ENCODE measurements around the gene FBXL14. TPM values are rescaled to one million over a fixed set of nuclear protein-coding genes. Genes with fewer than 3 reads are reported as not detected.

Gene FBXL14
- polyA plus RNA-seq, 4 donors = 11.2 to 15.2 (median 11.7) TPM

DNA sequence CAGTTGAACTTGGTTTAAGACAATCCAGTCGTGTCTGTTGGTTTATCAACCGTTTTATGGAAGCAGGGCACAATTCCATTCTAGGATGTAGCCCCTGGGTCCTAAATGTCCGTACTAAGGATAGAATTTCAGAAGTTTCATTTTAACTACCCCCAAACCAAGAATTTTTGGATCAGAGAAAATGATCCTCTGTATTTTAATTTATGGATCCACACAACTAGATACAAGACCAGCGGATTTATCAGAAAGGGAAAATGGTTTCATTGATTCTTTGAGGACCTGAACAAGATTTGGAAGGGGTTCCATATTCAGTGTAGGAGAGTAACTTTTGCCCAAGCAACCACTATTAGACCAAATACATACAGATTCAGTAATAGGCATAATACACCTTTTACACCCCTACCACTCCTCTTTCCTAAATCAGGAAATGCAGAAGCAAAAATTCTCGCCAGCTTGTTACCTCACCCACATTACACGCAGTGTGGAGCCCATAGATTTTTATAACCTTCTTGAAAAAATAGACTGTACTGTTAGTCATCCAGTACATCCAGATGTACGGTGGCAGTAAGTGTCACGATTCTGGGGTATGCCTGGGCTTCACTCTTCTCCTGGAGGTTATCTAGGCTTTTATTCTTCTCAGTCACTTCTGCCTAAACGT is 1.4 kb upstream of the FBXL14 start:
- no peak for DNase-seq (ENCODE audit: low read depth in 4 of 4, low spot score in 3 of 4)

DNA sequence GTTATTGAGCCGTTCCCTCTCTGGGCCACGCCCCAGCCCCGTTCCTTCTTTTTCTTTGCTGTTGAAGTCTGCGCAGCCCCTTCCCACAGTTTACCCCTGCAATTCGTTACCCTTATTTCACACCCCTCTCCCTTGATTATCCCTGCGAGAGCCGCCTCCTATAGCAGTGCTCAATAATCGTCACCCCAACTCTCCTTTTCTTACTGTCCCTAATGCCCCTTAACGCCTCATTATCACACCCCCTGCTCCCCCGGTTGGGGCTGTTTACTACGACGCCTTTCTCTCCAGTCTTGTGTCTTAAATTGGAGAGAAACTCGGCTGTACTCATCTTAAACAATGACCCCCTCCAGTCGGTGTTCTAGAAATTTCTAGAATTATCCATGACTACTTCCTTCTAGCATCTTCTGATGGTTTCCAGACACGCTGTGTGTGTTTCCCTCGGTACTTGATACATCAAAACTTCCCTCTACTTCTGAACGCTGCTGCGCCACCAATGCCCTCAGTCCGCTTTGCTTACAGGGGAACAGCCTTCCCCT is 713 bp upstream of the FBXL14 start:
- no peak for DNase-seq (ENCODE audit: low read depth in 4 of 4, low spot score in 3 of 4)

DNA sequence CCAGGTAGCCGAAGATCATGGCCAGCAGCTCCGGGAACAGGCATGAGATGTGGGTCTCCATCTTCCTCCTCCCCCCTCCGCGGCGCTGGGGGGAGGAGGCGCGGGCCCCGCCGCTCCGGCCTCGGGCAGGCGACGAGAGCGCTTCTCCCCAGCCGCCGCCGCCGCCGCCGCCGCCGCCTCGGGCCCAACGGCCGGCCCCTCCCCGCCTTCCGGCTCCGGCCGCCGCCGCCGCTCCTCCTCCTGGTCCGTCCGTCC is 448 bp downstream of the FBXL14 start:
- DNase-seq (ENCODE audit: low read depth in 4 of 4, low spot score in 3 of 4) = no peak

DNA sequence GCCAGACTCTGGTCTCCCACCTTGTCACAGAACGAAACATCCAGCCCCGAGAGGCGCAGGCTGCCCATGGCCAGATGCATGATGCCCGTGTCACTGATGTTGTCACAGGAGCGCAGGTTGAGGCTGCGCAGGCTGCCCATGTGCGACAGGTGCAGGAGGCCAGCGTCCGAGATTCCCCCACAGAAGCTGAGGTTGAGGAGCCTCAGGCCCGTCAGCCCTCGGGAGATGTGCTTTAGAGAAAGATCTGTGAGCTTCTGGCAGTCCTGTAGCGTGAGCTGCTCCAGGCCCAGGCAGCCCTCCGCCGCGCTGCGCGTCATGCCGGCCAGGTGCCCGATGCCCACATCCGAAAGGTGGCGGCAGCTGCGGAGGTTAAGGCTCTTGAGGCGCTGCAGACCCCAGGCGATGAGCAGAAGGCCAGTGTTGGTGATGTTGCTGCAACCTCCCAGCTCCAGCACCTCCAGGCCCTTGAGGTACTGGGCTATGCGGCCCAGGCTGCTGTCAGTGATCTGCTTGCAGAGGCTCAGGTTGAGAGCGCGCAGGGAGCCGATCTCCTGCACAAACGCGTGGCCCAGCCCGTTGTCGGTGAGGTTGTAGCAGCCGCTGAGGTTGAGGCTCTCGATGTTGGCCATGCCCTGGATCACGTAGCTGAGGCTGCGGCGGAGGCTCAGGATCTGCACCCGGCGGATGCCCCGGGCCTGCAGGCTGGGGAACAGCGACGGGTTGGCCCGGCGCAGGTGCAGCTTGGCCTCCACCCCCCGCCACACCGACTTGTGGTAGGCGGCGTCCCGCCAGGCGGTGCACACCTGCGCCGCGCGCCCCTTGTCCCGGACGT is 991 bp downstream of the FBXL14 start:
- DNase-seq (ENCODE audit: low read depth in 4 of 4, low spot score in 3 of 4) = no peak

DNA sequence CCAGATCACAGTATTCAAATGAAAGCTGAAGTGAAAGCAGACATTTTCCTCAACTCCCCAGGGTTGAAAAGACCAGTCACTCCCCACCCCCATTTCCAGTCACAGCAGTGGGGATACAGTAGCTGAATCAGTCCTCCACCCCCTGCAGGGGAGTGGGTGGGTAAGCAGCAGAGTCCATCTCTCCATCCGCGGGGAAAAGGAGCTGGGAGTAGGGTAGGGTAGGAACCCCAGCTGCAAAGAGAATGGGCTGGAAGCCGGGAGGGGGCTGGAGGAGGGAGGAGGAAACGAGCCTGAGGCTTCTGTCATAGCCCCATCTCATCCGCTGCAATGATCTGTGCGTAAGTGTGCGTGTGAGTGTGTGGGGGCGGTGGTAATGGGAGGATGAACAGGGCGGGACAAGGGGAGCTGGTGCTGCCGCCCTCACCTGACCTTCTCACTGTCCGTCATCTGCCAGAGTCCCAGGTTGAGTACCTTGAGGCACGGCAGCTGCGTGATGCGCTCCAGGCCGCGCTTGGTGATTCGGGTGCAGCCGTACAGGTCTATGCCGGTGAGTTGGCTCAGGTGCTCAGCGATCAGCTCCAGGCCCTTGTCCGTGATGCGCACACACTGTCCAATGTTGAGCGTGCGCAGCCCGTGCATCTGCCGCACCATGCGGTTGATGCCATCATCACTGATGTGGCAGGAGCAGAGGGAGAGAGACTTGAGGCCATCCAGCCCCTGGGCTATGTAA is 1.8 kb downstream of the FBXL14 start:
- no peak for DNase-seq (ENCODE audit: low read depth in 4 of 4, low spot score in 3 of 4)

DNA sequence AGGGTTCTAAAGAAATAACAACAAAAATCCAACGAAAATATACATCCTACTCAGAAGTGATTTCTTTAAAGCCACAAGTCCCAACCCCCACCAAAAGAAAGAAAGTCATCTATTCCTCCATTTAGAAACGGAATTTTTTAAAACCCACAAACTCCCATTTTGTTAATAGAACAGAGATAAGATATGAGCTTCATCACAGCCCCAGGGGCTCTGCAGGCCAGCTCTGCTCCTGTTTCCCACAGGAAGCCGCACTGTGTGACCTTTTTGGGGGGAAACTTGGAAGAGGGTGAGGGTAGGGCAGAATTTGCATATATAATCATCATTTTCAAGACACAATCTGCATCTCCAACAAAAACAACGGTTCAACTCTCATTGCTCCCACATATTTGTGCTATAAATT is 2.8 kb downstream of the FBXL14 start:
- no peak for DNase-seq (ENCODE audit: low read depth in 4 of 4, low spot score in 3 of 4)

DNA sequence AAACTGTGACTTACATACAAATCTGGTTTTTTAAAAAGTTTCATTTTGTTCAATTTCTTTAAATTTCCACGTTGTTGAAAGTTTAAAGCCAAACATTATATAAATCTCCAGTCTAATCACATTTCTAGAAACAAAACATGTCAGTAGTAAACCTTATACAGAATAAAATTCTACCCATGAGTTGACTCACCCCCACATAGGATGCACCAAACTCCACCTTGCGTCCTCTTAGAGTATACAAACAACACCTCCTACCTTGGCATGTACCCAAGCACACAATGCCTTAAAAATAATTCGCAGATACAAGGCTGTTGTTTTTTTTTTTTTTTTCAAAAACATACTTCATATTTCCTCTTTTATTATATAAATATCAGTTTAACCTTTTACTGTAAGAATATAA is 3.3 kb downstream of the FBXL14 start:
- DNase-seq (ENCODE audit: low read depth in 4 of 4, low spot score in 3 of 4) = no peak

DNA sequence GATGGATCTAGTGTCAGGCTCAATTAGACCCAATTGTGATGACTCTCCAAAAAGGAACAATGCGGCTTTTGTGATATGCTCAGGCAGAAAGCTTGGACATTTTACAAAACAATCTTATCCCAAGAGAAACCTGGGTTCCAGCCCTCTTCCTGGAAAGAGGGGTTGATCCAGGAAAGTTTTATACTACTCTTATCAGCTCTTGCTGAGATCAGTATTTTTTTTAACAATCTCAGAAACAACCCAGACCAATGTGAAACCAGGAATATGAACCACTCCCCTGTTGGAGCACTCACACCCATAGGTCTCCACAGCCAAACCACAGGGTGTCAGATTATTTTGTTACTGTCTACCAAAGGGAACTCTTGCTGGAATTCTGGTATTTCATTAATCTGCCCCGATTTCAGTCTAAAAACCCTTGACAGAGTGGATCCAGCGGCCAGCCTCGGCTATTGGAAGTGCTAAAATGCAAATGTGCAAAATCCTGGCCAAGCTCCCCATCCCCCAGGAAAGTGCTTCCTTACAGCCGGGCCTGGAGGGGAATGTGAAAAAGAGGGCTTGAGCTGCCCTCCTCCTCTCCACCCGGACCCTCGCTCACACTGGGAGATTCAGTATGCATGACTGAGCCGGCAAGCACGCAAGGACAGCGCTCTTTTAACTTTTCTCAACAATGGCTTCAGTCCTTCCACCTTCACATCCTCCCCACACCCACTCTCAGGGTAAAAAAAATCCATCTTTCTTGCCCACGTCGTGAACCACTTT is 4.0 kb downstream of the FBXL14 start:
- no peak for DNase-seq (ENCODE audit: low read depth in 4 of 4, low spot score in 3 of 4)

DNA sequence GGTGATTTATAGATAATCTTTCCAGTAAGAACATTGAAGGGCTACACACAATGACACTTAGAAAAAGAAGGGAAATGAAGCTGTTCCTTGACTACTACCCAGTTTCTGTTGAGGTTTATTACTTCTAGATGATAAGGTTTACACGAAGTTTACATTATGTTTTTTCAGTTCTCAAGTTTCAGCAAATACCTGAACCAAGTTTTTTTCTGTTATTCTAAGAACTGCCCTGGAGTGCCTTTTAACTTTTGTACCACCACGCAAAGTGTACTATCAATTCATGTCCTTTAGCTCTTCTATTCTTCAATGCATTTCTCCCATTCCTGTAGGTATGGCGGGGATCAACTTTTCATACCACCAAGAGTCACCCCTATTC is 5.8 kb downstream of the FBXL14 start:
- DNase-seq (ENCODE audit: low read depth in 4 of 4, low spot score in 3 of 4) = no peak

DNA sequence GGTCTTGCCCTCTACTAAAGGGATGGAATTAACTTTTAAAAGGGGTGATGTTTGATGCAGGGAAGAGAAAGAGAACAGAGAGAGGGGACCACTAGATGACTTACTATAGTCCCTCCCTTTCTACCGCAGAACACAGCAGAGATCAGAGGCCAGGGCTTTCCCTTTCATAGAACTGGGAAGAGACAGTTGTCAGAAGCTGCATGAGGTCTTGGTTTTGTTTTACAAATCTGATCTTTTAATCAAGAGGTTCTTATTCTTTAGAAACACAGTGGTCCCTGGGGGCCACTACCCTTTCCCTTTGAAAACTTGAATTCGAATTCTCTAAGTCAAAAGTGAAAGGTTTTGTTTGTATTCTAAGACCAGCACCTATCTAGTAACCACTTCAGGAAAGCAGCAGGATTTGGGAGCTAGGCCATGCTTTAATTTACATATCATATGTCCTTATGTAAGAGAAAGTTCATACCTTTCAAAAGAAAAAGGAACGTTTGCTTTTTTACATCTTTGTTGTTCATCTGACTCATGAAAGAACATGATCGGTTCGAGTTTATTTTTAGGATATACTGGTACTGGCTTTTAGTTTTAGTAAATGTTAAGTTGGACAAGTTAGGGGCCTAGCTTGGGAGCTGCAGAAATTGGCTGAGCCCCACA is 6.3 kb downstream of the FBXL14 start:
- no peak for DNase-seq (ENCODE audit: low read depth in 4 of 4, low spot score in 3 of 4)

DNA sequence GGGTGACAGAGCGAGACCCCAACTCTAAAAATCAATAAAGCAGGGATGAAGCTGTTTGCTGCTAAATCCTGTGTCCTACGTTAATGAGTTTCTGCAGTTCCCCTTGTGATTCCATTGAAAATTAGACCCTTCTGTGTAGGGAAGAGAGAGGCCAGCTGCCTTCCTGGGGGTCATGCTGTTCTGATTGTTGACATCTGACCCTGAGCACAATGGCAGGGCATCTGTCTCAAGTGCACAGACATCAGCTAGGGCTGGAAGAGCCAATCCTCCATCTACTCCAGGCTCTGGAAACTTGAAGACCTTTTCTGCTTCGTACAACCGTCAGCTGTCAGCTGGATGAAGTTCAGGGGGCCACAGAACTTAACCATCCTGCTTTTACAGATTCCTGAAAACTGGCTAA is 10.1 kb downstream of the FBXL14 start:
- no peak for DNase-seq (ENCODE audit: low read depth in 4 of 4, low spot score in 3 of 4)

DNA sequence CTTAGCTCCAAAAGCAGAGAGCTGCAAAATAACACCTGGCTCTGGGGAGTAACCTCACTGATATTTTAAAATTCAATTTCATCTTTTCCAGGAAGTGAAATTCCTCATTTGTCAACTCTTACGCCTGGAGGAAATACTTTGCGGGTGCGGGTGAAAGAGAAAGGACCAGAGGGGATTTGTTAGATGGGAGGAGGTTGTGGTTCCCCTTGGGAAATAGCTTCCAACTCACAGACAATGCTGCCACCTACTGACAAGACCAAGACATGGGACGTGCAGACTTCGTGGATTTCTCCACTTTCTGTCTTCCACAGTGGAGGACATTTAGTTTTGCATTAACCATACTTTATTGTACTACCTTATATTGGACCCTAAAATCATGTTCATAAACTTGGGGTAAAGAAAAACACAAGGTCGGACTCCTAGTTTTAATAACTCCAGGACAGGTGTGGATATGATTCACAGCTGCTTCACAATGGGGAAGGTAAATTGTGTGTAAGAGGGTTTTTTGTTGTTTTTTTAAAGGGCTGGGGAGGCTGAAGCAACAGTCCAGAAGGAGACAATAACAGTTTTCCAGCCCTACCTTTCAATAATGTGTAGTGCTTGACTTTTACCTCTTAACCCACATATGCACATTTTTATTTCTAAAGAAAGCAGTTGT is 10.8 kb downstream of the FBXL14 start:
- DNase-seq (ENCODE audit: low read depth in 4 of 4, low spot score in 3 of 4) = peak in 2 of 4 donors; percentile 68 to 77

DNA sequence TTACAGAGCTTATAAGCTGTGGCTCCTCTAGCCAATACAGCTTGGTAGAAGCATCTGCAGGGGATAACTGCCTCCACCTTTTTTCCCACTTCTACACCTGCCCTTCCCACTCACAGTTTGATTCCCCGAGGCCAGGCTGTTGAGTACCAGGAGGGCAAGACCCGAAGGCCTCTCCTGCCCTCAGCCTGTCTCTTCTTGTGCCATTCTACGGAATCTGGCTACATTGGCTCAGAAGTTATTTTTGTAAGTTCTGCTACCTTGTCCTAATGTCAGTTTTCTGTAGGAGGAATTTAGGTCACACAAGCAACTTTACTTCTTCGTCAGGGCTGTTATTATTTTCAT is 11.7 kb downstream of the FBXL14 start:
- DNase-seq (ENCODE audit: low read depth in 4 of 4, low spot score in 3 of 4) = no peak

DNA sequence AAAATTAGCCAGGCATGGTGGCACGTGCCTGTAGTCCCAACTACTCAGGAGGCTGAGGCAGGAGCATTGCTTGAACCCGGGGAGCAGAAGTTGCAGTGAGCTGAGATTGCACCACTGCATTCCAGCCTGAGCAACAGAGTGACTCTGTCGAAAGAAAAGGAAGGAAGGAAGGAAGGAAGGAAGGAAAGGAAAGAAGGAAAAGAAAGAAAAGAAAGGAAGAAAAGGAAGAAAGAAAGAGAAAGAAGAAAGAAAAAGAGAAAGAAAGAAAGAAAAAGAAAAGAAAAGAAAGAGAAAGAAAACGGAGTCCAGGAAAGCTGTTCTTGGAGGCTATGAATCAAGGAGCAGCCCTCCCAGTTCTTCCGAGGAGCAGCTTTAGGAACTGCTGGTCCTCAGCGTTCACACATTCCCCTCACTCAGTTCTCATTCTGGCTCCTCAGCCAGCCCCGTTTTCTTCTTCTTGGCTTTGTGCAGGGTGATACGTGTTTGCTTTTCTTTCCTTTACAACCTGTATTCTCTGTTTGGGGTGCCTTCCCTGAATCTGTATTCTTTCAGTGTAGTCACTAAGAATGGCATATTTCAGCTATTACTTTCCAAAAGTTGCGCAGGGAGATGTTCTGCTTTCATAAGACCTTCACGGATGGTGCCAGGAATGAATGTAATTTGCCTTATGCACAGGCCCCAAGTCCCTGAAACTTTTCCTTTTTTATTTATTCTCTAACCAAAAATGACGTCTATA is 12.2 kb downstream of the FBXL14 start:
- no peak for DNase-seq (ENCODE audit: low read depth in 4 of 4, low spot score in 3 of 4)

DNA sequence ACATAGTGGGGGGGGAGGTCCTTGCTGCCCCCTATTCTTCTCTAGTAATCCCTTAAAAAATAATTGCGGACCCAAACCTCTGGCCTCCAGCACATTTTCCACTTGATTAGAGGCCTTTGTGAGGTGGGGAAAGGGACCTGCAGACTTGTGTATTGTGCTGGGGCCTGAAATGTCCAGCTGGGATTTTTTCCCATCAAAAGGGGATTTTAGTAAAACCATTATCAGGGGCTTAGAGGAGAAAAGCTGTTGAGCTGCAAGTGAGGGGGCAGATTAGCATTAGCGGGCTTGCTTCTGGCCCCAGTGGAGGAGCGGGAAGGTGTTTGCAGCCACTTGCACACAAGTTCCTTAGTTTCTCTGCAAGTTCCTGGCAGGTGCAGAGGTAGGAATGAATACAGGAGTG is 13.9 kb downstream of the FBXL14 start:
- DNase-seq (ENCODE audit: low read depth in 4 of 4, low spot score in 3 of 4) = no peak

DNA sequence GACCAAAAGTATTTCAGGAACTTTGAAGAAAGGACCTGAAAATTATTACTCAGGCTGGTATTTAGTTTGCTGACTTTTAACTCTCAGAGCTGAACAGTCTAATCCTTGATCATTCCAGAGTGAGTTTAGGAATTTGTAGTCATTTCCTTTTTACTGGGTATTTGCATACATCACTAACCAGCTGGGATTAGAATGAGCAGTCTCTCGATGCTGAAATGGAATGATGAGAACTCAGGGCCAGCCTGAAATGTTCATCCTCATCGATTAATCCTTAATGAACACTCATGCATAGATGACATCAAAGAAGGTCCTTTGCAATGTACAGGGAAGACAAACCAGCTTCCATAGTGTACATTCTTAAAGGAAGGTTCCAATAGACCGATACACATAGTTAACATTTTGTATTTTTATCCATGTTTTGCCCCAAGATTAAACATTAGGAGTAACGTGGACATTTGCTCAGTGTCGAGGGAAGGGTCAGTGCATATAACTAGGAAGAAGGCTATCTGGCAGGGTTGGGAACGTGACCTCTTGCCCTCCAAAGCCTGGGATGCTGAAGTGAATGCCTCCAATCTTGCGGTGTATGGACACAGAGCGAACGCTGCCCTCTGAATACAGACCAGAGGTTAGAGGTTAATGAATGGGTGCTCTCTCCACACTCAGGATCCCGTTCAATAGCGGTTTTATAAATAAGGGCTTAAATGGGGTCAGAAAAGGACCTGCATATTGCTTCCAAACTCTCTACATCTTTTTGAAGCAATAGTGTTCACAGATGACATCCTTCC is 14.5 kb downstream of the FBXL14 start:
- DNase-seq (ENCODE audit: low read depth in 4 of 4, low spot score in 3 of 4) = no peak

DNA sequence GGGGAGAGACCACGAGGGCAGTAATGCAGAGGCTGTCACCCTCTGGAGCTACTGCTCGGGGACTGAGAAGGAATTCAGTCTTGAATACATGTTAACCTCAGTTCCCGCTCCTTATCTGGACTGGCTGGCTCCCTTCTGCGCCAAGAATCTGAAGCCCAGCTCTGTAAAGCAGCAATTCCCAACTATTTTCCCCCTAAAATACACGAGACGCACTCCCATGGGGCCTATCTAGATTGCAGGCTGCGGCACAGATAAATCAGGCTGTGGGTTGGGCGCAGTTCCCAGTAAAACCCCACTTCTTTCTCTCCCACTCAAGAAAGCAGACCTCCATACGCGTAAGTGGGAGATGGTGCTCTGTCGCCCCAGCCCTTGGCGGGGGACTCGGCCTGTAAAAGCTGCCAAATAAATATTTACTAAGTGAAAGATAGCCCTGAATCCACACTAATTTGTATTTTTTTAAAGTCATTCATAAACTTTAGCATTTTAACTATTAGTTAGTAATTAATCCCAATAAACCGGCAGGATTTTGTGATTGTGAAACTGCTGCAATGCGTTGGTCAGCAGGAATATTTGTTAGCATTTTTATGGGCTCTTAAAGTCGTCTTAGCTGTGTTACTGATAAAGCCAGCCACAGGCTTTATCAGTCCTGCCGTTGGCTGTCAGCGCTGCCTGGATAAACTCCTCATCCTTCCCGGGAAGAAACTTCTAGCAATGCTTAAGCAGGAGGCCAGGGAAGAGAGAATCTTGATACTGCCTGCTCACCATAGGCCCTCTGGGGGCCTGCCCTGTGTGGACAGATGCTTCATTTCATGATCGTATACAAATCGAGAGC is 17.8 kb downstream of the FBXL14 start:
- DNase-seq (ENCODE audit: low read depth in 4 of 4, low spot score in 3 of 4) = peak in 2 of 4 donors; percentile 78 to 81

All from right renal pelvis (tissue), 4 donors.